ENCODE data around the gene ZBTB5. TPM values are rescaled to one million over a fixed set of nuclear protein-coding genes. Genes with fewer than 3 reads are reported as not detected.

ZBTB5 gene
- total and polyA plus RNA-seq, 2 experiments from 2014 or later: 1.8 to 8.3 TPM

DNA sequence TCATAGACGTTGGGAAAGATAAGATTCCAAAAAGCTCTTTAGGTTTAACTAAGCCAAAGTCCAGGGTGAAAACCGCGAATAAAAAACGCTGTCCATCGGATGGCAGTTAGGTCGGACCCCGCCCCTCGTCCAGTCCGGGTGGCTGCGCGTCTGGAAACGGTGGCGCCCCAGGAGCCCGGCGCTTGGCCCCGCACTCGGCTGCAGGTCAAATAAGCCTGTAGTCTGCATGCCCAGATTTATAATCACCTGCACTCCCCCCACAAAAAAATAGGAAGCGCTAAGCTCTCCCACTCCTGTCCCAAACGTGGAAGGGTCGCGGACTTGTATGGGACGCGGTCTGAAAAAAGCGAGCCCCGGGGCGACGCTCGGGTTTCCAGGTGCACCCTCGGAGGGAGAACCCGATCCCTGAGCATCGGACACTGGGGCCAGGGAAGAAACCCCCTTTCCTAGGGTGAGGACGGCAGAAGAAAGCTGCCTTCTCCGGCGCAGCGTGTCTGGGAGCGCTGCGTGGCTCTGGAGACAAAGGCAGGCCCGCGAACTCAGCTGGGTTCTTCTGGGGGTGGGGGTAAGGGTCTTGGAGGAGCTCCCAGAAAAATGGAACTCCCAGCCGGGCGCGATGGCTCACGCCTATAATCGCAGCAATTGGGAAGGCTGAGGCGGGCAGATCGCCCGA, 923 bp upstream of the ZBTB5 start:
- Histone ChIP-seq H3F3A (ENCODE audit: insufficient read depth) (peaks cover 22% of the 10 kb centered on the region), H3K36me3 (ENCODE audit: low read depth) (no peaks in the 10 kb centered on the region), H3K27ac (peak overlapping the region; percentile 98), H3K79me2 (ENCODE audit: insufficient read depth) (peaks cover 34% of the 10 kb centered on the region), H3K4me2 (ENCODE audit: unreplicated experiment) (peak overlapping the region; percentile 90), H3K27me3 (replicated peaks; ENCODE audit: insufficient read depth) (no peaks in the 10 kb centered on the region), H4K20me1 (ENCODE audit: insufficient read depth) (no peaks in the 10 kb centered on the region), H3K9ac (peak overlapping the region; percentile 92), H3K9me2 (ENCODE audit: insufficient read depth) (no peaks in the 10 kb centered on the region), H3K4me3 (peak overlapping the region; percentile 83), H3K9me3 (ENCODE audit: low read depth) (no peaks in the 10 kb centered on the region), H2AFZ (peak overlapping the region; percentile 96), H3K4me1 (ENCODE audit: insufficient read depth) (peaks cover 17% of the 10 kb centered on the region)
- TF ChIP-seq EZH2 (IDR thresholded peaks at IDR 0.05; ENCODE audit: insufficient read depth, poor library complexity, severe bottlenecking) (no peak), EZH2phosphoT487 (IDR thresholded peaks at IDR 0.05; ENCODE audit: insufficient read depth, low read depth) (no peak)
- WGBS, 2 experiments (ENCODE audit: low coverage in 1 of 2, low lambda C conversion rate in 2 of 2, missing lambda C conversion rate in 2 of 2): 0 to 1% methylated on average over 47 of the region's 47 CpGs
- DNase-seq: peak; percentile 94
- in situ Hi-C loops (cut with MboI): no loop called here

DNA sequence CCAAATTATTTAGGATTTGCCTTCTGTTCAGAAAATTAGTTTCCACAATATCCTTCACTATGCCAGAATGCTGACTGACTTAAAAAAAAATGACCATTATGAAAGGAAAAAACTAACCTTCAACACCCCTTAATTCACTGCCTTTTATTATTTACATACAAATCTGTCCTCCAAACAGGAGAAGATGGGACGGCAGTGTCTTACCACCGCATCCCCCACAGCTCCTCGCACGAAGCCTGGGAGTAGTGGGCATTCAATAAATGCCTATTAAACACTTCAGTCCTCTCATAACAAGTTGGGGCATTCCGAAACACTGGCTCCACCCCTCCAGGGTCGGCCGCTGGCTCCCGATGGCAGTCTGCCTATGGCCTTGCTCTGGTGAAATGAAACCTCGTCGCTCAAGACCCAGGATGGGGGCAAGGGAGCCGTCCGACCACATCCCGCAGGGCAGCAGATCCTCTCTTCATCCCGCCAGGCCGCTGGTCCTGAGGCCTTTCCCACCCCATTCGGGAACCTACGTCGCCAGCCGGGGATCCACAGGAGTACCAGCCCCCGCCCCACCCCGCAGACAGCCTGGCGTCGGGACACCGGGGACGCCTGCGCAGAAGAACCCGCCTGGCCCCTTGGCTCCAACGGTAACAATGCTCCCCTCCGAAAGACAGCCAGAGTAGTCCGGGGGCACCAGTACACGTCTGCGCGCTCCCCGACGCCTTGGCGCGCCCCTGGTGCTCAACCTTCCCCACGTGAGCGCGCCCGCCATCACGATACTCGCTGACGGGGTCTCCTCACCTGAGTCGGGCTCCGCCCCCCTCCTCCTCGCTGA, 613 bp downstream of the ZBTB5 start:
- DNase-seq: peak; percentile 89
- Histone ChIP-seq H3K4me3 (peak overlapping the region; percentile 83), H3F3A (ENCODE audit: insufficient read depth) (peaks cover 15% of the 10 kb centered on the region; the same call in 1 of the 2 replicates), H3K9me3 (ENCODE audit: low read depth) (no peaks in the 10 kb centered on the region), H2AFZ (peak overlapping the region; percentile 75), H3K27me3 (replicated peaks; ENCODE audit: insufficient read depth) (no peaks in the 10 kb centered on the region), H3K4me1 (ENCODE audit: insufficient read depth) (peaks cover 15% of the 10 kb centered on the region), H3K4me2 (ENCODE audit: unreplicated experiment) (peak overlapping the region; percentile 94), H3K36me3 (ENCODE audit: low read depth) (no peaks in the 10 kb centered on the region), H3K79me2 (ENCODE audit: insufficient read depth) (peaks cover 49% of the 10 kb centered on the region), H3K9ac (peak overlapping the region; percentile 92), H4K20me1 (ENCODE audit: insufficient read depth) (no peaks in the 10 kb centered on the region), H3K27ac (peak overlapping the region; percentile 98), H3K9me2 (ENCODE audit: insufficient read depth) (no peaks in the 10 kb centered on the region)
- TF ChIP-seq EZH2phosphoT487 (IDR thresholded peaks at IDR 0.05; ENCODE audit: insufficient read depth, low read depth) (no peak), EZH2 (IDR thresholded peaks at IDR 0.05; ENCODE audit: insufficient read depth, poor library complexity, severe bottlenecking) (no peak)
- in situ Hi-C loops (cut with MboI): no loop called here
- WGBS, 2 experiments (ENCODE audit: low coverage in 1 of 2, low lambda C conversion rate in 2 of 2, missing lambda C conversion rate in 2 of 2): 1 to 2% methylated on average over 36 to 44 of the region's 47 CpGs

DNA sequence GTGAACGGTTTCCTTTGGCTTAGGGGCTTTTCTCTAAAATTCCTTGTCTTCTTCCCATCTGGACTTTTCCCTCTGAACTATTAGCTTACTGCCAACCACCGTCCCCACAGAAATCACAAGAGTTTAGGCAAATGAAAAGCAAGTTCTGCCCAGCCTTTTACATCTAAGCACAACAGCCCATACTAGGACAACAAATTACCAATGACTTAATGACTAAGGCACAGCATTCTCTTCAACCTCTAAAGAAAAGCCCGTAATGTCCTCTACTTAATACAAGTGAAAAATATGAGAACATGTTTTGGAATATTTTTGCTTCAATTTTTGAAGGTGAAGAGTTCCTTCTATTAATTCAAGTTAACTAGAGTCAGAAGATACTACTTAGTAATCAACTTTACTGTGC, 1.2 kb downstream of the ZBTB5 start:
- peaks cover 56% of the 10 kb centered on the region for H3K79me2 ChIP-seq (ENCODE audit: insufficient read depth)
- no peak for TF ChIP-seq EZH2 (IDR thresholded peaks at IDR 0.05; ENCODE audit: insufficient read depth, poor library complexity, severe bottlenecking)
- TF ChIP-seq EZH2phosphoT487 (IDR thresholded peaks at IDR 0.05; ENCODE audit: insufficient read depth, low read depth): no peak

DNA sequence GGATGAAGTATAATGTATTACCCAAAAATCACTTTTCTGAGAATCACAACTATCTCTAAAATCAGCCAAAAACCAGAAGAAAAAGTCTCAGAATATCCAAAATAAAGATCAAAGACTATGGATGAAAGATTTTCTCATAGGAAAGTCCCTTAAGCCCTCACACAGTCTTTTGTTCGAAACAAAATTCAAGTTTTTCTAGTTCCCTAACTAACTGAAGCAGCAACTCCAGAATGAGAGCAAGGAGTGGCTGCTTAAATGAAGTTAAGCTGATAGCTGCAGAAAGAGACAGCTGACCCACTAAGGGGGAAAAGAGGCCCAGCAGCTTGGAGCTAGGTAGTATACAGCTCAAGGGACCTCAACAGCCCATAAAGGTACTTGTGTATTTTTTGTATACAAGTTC, 8.4 kb downstream of the ZBTB5 start:
- no peak overlapping the region for H2AFZ ChIP-seq
- WGBS, 2 experiments (ENCODE audit: low coverage in 1 of 2, low lambda C conversion rate in 2 of 2, missing lambda C conversion rate in 2 of 2): 53 to 67% methylated on average over 1 of the region's 1 CpG
- in situ Hi-C loops (cut with MboI): no loop called here
- no peaks in the 10 kb centered on the region; the same call in 1 of the 2 replicates for H3K9me2 ChIP-seq (ENCODE audit: insufficient read depth)
- H3K9ac ChIP-seq: no peak overlapping the region
- no peak overlapping the region for H3K4me3 ChIP-seq
- no peaks in the 10 kb centered on the region for H3K27me3 ChIP-seq (replicated peaks; ENCODE audit: insufficient read depth)
- H4K20me1 ChIP-seq (ENCODE audit: insufficient read depth): 0 out of 2 replicates have a peak, but pooled peaks cover 19% of the 10 kb centered on the region
- H3K79me2 ChIP-seq (ENCODE audit: insufficient read depth): peaks cover 100% of the 10 kb centered on the region
- no peaks in the 10 kb centered on the region for H3K36me3 ChIP-seq (ENCODE audit: low read depth)
- H3F3A ChIP-seq (ENCODE audit: insufficient read depth): peaks cover 15% of the 10 kb centered on the region; the same call in 1 of the 2 replicates
- no peaks in the 10 kb centered on the region for H3K9me3 ChIP-seq (ENCODE audit: low read depth)
- H3K27ac ChIP-seq: no peak overlapping the region
- no peak for DNase-seq
- H3K4me1 ChIP-seq (ENCODE audit: insufficient read depth): peaks cover 10% of the 10 kb centered on the region; the same call in 1 of the 2 replicates
- TF ChIP-seq EZH2 (IDR thresholded peaks at IDR 0.05; ENCODE audit: insufficient read depth, poor library complexity, severe bottlenecking) (no peak), EZH2phosphoT487 (IDR thresholded peaks at IDR 0.05; ENCODE audit: insufficient read depth, low read depth) (no peak)
- no peak overlapping the region for H3K4me2 ChIP-seq (ENCODE audit: unreplicated experiment)

More for the DNA sequence above, 1.2 kb downstream of the ZBTB5 start:
- no peaks in the 10 kb centered on the region for H3K27me3 ChIP-seq (replicated peaks; ENCODE audit: insufficient read depth)
- peak overlapping the region; percentile 92 for H3K9ac ChIP-seq
- no peaks in the 10 kb centered on the region for H4K20me1 ChIP-seq (ENCODE audit: insufficient read depth)
- peak overlapping the region; percentile 98 for H3K27ac ChIP-seq
- H3K4me2 ChIP-seq (ENCODE audit: unreplicated experiment): peak overlapping the region; percentile 94
- H3K4me1 ChIP-seq (ENCODE audit: insufficient read depth): peaks cover 15% of the 10 kb centered on the region
- whole genome bisulfite sequencing, 2 experiments (ENCODE audit: low coverage in 1 of 2, low lambda C conversion rate in 2 of 2, missing lambda C conversion rate in 2 of 2): 2 to 5% methylated on average over 3 of the region's 3 CpGs
- DNase-seq: peak; percentile 57
- H3F3A ChIP-seq (ENCODE audit: insufficient read depth): peaks cover 15% of the 10 kb centered on the region; the same call in 1 of the 2 replicates
- peak overlapping the region; percentile 83 for H3K4me3 ChIP-seq
- no peaks in the 10 kb centered on the region for H3K9me2 ChIP-seq (ENCODE audit: insufficient read depth)
- in situ Hi-C loops (cut with MboI): no loop called here
- H3K9me3 ChIP-seq (ENCODE audit: low read depth): no peaks in the 10 kb centered on the region
- H3K36me3 ChIP-seq (ENCODE audit: low read depth): no peaks in the 10 kb centered on the region
- peak overlapping the region; percentile 75 for H2AFZ ChIP-seq

Data from GM23248 (cell line).